G401 (cell line): ENCODE data around the gene KIAA0232. TPM values are rescaled to one million over a fixed set of nuclear protein-coding genes. Genes with fewer than 3 reads are reported as not detected.
"Not testable (repeated sequence)": the region's sequence is repeated elsewhere in the genome, so short reads cannot be mapped to it uniquely, and the experiment has no call there.

Experiments
- DNase-seq: peaks from one replicate; pipeline ENCODE4 v3.0.0-alpha.2; 2015; ENCODE audit warnings: low spot score
- in situ Hi-C: cut with HindIII; loops from 2 replicates; pipeline ENCODE4 v1.10.0; 2016; ENCODE audit warnings: low sequenced_read_pairs, mixed read lengths
- total RNA-seq: library from RNA; depleted of rRNA; stranded (reverse); fragments of >200 nt; shearing (Covaris generic); gene quantifications from 2 replicates; pipeline ENCODE4 v1.2.3, GENCODE V29; 2014

KIAA0232 gene
- total RNA-seq, 1 experiment from 2014 or later, result 10.3 TPM

DNA sequence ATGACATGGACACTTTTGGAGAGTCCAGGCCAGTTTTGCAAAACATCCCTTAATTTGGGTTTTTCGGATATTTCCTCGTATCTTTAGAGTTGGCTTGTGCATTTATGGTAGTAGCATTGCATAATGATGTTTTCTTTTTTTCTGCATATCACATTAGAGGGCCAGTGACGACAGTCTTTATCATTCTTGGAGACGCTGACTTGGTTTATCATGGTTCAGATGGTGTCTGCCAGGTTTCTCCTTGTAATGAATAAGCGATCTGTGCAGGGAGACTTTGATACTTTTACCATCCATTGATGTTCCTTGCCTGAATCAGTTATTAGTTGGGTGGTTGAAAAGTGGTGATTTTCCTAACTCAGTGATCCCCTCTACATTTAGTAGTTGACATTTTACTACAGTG, 46.6 kb downstream of the KIAA0232 start:
- DNase-seq, result no peak
- in situ Hi-C loops, result no loop called here

DNA sequence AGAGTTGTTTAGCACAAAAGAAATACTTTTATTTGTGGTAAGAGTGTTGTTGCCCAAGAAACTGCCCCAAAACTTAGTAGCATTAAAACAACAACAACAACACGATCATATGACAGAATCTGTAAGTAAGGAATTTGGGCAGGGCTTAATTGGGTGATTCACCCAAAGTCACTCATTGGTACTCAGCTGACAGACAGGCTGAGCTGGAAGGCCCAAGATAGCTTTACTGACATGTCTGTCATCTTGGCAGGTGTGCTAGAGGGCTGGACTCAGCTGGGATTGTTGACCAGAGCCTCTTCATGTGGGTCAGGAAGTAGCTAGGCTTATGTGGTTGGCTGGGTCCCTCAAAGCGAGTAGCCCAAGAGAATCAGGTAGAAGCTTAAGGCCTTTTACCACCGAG, 52.3 kb downstream of the KIAA0232 start:
- in situ Hi-C loops, result no loop called here

DNA sequence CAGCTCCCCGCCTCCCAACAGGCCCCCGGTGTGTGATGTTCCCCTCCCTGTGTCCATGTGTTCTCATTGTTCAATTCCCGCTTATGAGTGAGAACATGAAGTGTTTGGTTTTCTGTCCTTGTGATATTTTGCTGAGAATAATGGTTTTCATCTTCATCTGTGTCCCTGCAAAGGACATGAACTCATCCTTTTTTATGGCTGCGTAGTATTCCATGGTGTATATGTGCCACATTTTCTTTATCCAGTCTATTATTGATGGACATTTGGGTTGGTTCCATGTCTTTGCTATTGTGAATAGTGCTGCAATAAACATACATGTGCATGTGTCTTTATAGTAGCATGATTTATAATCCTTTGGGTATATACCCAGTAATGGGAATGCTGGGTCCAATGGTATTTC, 53.1 kb downstream of the KIAA0232 start:
- DNase-seq, in situ Hi-C loops: not testable (repeated sequence)

More for the DNA sequence above, 52.3 kb downstream of the KIAA0232 start:
- no peak for DNase-seq

DNA sequence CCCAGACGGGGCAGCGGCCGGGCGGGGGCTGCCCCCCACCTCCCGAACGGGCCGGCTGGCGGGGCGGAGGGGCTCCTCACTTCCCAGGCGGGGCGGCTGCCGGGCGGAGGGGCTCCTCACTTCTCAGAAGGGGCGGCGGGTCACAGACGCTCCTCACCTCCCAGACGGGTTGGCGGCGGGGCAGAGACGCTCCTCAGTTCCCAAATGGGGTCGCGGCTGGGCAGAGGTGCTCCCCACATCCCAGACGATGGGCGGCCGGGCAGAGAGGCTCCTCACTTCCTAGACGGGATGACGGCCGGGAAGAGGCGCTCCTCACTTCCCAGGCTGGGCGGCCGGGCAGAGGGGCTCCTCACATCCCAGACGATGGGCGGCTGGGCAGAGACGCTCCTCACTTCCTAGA, 54.6 kb downstream of the KIAA0232 start:
- in situ Hi-C loops, DNase-seq: not testable (repeated sequence)

DNA sequence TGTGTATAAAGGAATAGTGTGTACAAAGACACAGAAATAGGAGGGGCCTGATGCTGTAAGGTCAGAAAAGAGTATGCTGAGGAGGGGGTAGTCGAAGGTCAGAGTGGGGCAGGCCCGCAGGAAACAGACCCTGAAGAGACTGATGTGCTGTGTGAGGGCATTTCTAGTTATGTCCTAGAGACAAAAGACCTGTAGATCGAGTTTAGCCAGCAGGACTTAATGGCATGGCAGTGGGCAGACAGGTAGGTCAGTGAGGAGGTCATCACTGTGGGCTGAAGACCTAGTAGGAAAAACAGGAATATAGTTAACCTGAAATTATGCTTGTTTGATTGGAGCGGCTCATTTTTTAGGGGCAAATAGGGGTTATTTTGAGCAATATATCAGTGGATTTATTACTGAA, 57.1 kb downstream of the KIAA0232 start:
- in situ Hi-C loops, result no loop called here
- DNase-seq, result no peak

DNA sequence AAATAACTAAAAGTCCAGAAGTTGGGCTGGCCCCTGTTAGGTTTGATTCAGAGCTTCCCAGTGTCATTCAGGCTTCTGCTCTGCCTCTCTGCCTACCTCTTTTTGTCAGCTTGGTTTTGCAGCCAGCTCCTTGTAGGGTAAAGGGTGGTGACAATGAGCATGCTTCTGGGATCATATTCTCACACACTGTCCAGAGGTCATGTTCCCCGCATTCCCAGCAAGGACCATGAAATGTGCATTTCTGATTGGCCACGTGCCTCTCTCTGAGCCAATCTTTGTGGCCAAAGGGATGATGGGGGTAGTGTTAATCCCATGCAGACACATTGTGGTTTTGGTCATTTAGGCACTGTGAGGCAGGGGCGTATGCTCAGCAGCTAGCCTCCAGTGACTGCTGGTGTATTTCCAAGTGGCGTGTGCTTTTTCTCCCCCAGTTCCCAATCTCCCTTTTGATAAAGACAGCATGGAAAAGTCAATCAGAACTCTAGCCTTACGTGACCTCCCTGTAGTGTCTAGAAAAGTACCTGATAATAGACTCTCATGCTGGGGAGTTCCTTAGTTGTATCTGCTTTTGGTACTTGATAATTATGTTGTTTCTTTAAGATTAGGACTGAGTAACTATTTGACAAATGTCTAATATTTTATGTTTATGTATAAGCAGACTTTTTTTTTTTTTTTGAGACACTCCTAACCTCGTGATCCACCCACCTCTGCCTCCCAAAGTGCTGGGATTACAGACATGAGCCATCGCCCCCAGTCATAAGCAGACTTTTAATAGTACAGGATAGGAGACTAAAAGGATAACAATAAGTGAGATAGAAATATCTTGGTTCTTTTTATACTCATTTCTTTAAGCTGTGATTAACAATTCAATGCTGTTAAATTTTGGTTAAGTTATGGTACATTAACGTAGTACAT, 57.8 kb downstream of the KIAA0232 start:
- DNase-seq, result no peak
- in situ Hi-C loops, result no loop called here

DNA sequence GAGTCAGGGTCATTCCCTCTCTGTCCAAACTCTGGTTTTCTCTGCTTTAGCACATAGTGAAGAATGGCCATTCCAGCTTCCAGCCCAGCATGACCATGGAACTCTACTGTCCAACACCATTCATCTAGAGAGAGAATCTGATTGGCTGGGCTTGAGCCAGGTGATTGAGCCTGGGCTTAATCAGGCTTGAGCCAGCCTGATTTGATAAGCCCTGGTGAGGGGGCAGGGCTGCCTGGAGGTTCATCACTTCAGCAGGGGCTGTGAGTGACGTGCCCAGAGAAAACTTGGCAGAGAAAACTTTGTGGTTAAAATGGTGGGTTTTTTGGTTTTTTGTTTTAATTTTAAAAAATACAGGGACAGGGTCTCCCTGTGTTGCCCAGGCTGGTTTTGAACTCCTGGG, 62.5 kb downstream of the KIAA0232 start:
- in situ Hi-C loops, result no loop called here
- DNase-seq, result no peak

DNA sequence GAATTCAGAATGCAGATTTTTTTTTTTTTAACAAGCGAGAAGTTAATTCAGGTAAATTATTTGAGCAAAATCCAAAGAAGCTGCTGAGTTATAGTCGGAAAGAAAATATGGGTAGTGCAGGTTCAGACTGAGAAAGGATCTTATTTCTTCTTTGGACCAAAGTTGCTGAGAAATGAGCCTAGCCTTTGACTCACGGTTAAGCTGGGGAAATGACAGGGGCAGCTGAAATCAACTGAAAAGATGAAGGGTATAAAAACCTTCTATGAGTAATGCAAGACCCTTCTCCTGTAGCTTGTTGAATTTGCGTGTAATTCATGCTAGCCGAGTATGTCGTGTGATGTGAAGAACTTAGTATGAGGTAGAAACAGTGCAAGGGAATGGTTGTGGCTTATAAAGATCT, 63.0 kb downstream of the KIAA0232 start:
- in situ Hi-C loops, result no loop called here
- DNase-seq, result no peak

DNA sequence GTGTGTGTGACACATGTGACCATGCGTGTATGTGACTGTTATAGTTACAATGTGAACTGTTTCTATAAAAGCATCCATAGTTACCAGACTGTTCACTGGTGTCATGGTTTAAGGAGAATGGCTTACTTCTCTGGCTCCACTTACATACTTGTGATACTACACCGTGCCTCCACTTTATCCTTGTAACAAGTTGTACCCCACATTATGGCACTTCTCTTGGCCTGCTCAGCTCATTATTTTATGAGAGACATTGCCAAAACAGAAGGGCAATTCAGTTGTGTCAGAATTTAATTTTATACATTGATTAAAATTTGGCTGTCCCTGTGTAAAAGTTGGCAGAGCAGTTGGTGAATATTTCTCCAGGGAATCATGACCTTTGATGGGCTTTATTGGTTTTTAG, 64.7 kb downstream of the KIAA0232 start:
- in situ Hi-C loops, result no loop called here
- no peak for DNase-seq

DNA sequence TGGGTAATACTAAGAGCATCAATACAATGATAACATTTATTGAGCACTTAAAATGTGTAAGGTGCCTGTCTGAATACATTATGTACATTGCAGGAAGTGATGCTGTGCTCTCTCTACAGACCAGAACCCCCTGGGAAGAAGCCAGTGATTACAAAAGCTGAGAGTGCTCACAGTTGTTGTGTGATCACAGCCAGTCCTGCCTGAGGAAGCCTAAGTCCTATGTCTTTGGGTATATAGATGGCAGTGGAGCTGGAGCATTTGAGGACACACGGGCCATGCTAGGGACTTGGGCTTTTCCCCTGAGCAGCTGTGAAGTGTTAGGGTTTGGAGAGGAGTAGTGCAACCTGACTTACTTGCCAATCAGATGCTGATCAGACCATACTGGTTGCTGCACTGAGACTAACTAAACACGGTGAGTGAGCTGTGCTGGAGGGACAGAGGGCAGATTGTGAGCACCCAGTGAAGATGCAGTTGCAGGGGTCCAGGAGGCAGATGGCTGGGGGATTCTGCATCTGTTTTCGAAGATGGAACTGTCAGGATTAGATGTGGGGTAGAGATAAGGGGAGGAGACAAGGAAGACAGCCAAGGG, 66.3 kb downstream of the KIAA0232 start:
- no peak for DNase-seq
- in situ Hi-C loops, result no loop called here

DNA sequence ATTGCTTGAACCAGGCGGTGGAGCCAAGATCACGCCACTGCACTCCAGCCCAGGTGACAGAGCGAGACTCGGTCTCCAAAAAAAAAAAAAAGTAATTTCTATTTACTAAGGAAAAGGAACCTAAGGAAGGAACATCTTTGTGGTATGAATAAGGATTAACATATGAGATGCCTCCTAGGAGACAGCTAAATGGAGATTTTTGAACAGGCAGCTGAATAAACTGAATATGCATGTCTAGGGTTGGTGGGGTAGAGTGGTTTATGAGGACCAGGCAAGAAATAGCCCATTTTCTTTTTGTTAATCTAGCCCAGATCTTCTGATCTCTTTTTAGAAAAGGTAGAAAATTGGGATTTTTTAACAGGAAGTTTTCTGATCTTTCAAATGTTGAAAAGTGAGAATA, 67.2 kb downstream of the KIAA0232 start:
- in situ Hi-C loops, result no loop called here
- DNase-seq, result no peak

DNA sequence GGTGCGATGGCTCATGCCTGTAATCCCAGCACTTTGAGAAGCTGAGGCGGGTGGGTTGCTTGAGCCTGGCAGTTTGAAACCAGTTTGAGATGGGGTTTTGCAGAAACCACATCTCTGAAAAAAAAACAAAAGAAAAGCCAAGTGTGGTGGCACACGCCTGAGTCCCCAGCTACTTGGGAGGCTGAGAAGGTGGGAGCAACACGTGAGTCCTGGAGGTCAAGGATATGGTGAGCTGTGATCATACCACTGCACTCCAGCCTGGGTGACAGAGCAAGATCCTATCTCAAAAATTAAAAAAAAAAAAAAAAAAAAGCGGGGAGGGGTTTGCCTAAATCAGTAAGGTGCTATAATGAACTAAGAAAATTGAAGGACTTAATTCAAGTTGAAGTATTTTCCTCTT, 68.9 kb downstream of the KIAA0232 start:
- in situ Hi-C loops, result no loop called here
- no peak for DNase-seq

DNA sequence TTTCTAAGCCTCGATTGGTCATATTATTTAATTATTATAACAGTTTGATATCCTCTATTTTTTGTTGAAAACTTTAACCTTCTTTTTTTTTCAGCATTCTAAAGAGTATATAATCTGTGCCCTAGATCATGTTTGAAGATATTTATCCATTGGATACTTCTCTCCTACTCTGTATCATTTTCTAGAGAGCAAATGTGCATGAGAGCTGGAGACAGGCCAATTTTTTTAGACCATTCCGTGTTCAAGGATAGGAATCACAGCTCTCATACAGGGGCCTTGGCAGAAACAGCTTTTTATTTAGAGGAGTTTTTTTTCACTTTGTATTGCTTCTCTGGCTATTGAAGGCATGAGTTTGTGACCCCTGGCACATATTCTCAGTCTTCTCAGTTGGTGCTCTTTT, 69.4 kb downstream of the KIAA0232 start:
- in situ Hi-C loops, result no loop called here
- DNase-seq, result no peak

DNA sequence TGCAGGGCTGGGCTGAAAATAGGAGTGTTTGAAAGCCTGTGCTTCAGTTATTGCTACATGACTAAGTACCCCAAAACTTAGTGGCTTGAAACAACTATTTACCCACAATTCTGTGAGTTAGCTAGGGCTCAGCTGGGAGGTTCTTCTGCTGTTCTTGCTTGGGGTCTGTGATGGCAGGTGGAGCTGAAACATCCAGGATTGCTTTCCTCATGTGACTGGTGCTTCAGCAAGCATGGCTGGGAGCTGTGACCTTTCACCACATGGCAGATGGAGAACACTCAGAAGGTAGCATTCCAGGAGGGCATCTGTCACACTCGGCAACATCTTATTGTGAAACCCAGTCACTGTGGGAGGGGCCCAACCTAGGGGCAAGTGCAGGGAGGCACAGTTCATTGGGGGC, 70.1 kb downstream of the KIAA0232 start:
- no peak for DNase-seq

DNA sequence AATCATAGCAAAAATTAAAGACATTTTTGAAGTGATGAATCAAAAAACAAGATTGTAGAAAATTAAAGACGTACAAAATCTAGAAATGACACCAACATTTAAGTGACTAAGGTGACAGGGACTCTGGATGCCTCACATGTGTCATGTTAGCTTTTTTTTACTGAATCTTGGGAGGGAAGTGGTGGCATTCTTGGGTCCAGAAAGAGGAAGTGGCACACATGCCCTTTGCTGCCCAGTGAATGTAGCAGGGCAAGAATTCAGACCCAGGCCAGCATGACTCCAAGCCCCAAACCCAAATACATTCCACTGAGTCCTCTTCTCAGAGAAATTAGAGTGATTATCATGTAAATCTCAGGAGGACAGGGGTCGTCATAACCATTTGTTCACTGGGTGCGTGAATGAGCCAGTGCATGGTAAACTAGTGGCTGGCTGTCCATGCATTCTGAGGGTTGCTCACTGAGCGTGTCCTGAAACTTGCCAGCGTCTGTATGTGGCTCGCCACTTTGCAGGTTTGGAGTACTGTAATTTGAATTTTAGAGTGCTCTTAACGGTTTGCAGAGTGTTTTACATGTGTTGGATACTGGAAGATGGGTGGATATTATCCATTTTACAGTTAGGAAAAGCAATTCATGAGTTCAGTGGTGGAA, 71.7 kb downstream of the KIAA0232 start:
- in situ Hi-C loops, result no loop called here
- no peak for DNase-seq

More for the DNA sequence above, 70.1 kb downstream of the KIAA0232 start:
- in situ Hi-C loops, result no loop called here

DNA sequence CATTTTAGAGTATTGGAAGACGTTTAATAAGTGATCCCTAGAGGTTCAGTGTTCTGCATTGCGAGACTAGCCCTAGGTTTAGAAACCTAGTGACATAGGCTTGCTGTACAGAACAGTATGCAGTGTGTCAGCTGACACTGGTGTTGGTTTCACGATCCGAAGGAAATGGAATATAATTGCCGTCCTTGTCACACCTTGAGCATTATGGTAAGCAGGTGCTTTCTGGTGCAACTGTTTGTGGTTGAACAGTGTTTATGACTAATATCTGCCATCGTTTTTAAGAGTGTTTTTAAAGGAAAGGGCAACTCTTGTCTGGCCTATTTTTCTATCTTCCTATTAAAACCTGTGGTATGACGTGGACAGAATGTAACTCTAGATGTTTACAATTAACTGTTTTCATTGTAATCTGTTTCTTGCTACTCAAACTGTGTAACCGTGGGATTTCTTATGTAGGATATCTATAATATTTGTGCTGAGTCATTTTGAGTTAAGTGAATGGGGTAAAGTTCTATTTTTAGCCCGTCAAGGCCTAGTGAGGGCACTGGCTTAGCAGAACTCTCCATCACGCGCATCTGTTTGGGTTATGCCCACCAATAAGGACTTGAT, 73.3 kb downstream of the KIAA0232 start:
- no peak for DNase-seq

DNA sequence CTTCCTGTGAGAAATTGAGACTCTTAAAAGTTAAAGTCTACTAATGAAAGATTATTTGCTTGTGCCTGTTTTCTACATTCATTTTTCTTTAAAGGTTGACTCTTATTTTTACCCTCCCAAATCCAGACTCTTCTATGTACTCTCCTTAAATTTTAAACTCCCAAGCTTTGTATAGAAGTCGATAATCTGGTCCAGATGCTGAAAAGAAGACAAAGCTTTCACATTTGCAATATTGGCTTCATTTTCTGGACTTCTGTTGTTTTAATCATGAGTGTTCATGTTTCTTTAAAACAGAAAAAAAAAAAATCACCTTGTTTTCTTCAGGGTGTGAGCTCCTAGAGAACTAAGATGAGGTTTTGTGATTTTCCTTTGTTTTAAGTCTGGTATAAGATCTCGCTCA, 73.9 kb downstream of the KIAA0232 start:
- DNase-seq, result no peak
- in situ Hi-C loops, result no loop called here

More for the DNA sequence above, 73.3 kb downstream of the KIAA0232 start:
- in situ Hi-C loops, result no loop called here

DNA sequence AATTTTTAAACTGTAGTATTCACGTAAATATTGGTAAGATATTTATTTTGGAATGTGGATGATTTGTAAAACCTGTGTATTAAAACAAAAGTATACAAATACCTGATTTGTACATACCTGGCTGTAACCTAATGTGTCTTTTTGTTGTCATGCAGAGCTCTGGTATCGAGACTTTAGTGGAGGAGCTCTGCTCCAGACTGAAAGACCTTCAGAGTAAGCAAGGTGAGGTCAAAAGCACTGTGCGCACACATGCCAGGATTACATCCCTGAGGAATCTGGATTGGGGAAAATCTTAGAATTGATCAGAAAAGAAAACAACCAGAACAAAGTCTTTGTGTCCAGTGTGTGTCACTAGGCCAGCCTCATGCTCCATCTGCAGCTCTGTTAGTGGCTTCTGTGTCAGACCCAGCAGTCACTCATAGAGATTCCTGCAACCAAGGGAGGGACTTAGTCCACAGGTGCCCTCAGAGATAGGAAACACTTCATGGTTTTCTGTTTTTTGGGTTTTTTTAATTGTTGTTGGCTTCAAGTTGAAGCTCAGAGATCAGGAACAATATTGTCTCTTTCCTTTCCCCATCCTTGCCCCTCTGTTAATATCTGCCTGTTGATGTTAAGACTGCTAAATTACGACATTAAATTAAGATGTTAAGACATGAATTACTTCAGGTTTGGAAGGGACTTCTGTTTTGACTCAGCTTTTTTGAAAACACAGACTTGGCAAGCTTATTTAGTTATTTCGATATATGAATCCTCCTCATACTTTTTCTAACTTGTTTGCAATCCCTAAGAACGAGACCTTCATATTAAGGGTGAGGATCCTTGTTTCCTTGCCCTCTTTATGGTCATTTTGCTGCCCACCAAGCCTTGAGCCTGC, 74.7 kb downstream of the KIAA0232 start:
- no peak for DNase-seq
- in situ Hi-C loops, result no loop called here

DNA sequence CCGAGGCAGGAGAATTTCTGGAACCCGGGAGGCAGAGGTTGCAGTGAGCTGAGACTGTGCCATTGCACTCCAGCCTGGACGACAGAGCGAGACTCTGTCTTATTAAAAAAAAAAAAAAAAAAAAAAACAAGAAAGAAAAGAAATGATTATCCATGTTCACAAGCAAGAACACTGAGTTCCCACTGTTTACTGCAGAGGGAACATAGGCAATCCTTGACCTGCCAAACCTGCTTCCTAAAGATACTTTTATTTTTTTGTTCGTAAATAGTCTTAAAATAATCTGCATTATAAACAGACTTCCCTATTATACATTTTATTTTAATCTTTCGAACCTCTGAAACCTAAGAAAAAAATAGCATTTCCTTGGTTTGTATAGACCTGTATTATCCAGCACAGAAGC, 76.5 kb downstream of the KIAA0232 start:
- DNase-seq, result no peak
- in situ Hi-C loops, result no loop called here
